Measurements from ENCODE around the gene ANLN.
A peak's percentile ranks its signal among the peaks of the same experiment; 100 is the strongest.

DNA sequence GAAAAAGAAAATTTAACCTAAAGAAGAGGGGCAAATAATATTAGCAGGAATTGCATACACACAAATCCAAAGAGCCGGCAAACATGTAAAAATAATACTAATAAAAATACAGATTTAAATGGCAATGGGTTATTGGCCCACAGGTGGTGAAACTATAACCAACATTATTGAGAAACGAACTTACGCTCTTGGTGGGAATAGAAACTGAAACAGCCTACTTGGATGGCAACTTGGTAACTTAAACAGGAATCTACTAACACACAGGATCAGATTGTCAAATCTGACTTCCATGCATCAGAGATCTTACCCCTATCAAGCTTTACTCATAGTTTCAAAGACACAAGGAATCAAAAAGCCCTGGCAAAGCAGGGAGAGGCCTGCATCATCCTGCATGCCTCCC, 66.5 kb downstream of the ANLN start:
- TF ChIP-seq, protein P1, sequence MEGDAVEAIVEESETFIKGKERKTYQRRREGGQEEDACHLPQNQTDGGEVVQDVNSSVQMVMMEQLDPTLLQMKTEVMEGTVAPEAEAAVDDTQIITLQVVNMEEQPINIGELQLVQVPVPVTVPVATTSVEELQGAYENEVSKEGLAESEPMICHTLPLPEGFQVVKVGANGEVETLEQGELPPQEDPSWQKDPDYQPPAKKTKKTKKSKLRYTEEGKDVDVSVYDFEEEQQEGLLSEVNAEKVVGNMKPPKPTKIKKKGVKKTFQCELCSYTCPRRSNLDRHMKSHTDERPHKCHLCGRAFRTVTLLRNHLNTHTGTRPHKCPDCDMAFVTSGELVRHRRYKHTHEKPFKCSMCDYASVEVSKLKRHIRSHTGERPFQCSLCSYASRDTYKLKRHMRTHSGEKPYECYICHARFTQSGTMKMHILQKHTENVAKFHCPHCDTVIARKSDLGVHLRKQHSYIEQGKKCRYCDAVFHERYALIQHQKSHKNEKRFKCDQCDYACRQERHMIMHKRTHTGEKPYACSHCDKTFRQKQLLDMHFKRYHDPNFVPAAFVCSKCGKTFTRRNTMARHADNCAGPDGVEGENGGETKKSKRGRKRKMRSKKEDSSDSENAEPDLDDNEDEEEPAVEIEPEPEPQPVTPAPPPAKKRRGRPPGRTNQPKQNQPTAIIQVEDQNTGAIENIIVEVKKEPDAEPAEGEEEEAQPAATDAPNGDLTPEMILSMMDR (IDR thresholded peaks at IDR 0.05; ENCODE audit: extremely low read depth in 1 of 2, insufficient read depth in 1 of 2, low read depth in 1 of 2, low read length in 2 of 2): no peak
- no peak for TF ChIP-seq EZH2 (IDR thresholded peaks at IDR 0.05; ENCODE audit: borderline replicate concordance, low read depth, low read length, severe bottlenecking)
- peak; percentile 34 for TF ChIP-seq POLR2AphosphoS5 (IDR thresholded peaks at IDR 0.05; ENCODE audit: insufficient read depth, low read depth, low read length)
- TF ChIP-seq MAX (IDR thresholded peaks at IDR 0.05; ENCODE audit: insufficient read depth, insufficient read length): no peak
- no peak for TF ChIP-seq POLR2A (IDR thresholded peaks at IDR 0.05; ENCODE audit: low read depth, low read length)
- no peak for TF ChIP-seq JUN (IDR thresholded peaks at IDR 0.05; ENCODE audit: borderline replicate concordance, insufficient read depth, insufficient read length, low read depth)
- TF ChIP-seq MYC (IDR thresholded peaks at IDR 0.05; ENCODE audit: low read depth, low read length): no peak

Data from endothelial cell of umbilical vein (primary cell).